ENCODE data around the gene MOG.

MOG gene

DNA sequence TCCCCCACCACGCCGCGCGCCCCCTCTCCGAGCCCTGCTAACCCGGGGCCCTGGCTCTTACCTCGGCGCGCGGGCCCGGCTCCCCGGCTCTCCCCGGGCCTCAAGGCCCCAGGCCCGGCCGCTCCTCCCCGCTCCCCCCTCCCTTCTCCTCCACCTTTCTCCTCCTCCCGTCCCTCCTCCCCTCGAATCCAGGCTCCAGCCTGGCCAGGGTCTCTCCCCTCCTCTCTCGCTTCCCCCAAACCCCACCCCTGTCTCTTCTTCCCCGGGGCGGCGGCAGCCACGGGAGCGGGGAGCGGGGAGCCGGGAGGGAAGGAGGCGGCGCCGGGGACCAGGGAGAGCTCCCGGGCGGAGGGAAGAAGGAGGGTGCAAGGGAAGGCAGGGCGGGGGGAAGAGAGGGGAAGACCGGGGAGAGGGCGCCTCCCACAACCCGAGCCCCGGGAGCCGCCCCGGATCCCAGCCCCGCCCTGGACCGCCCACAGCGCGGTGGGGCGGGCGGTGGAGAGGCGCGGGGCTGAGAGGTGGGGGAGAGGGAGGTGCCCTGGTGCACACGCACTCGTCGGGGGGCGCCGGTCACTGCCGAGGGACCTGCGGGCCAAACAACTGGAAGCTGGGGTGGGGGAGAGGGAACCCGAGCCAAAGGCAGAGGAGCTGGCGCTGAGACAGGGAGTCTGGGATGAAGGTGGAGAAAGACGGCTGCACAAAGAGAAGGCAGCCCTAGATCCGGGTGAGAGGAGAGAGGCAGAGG is 23.9 kb upstream of the MOG start, which contains the start of gene GABBR1:
TSS of gene GABBR1 (minus strand) at position 395 of the 745 bp plus-strand sequence. CDS start 798 bp downstream, outside the sequence.
- TF ChIP-seq CTCF (IDR thresholded peaks at IDR 0.05; ENCODE audit: control extremely low read depth, extremely low read depth, low read depth, missing control alignments), result no peak
- DNase-seq (ENCODE audit: extremely low spot score), result peak; percentile 93
- ChIA-PET POLR2A (interaction anchor here (0.6 kb wide), 1 partner anchor 116 kb away, joined by 6 read pairs; no protein-coding TSS in a partner anchor), CTCF (interaction anchor here (1.0 to 2.6 kb wide), 4 partner anchors 11 to 21 kb away, joined by 3 to 17 read pairs (median 9); no protein-coding TSS in a partner anchor)

DNA sequence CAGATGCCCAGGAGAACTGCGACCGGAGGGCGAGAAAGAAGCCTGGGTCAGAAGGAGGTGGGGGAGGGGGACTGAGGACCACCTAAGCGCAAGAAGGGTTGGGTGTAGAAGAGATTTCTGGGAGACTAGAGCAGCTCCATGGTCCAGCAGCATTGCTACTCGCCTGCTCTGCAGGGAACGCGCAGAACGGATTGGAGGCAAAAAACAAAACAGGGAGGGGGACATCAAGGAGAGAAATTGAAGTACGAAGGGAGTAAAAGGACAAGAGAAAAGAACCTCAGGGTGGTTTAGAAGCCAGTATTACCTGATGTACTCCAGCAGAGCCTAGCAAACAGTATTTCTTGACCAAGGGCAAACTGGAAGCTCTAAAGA is 23.4 kb upstream of the MOG start:
- no peak for TF ChIP-seq CTCF (IDR thresholded peaks at IDR 0.05; ENCODE audit: control extremely low read depth, extremely low read depth, low read depth, missing control alignments)
- ChIA-PET POLR2A (no interaction called here), CTCF (interaction anchor here (1.0 to 2.6 kb wide), 4 partner anchors 11 to 21 kb away, joined by 3 to 17 read pairs (median 9); no protein-coding TSS in a partner anchor)
- DNase-seq (ENCODE audit: extremely low spot score), result no peak

- TF ChIP-seq CTCF (IDR thresholded peaks at IDR 0.05; ENCODE audit: control extremely low read depth, extremely low read depth, low read depth, missing control alignments), result no peak
- ChIA-PET CTCF (interaction anchor here (1.2 to 6.7 kb wide), 4 partner anchors 9 to 18 kb away, joined by 3 to 98 read pairs (median 4); no protein-coding TSS in a partner anchor), POLR2A (no interaction called here)
- no peak for DNase-seq (ENCODE audit: extremely low spot score)
These were observed 19.6 kb upstream of the MOG start for GRCh38 chr6:29637247-29637646.

- no peak for DNase-seq (ENCODE audit: extremely low spot score)
- ChIA-PET CTCF (interaction anchor here (1.0 to 6.7 kb wide), 3 partner anchors 10 to 14 kb away, joined by 3 to 98 read pairs (median 4); no protein-coding TSS in a partner anchor), POLR2A (no interaction called here)
- no peak for TF ChIP-seq CTCF (IDR thresholded peaks at IDR 0.05; ENCODE audit: control extremely low read depth, extremely low read depth, low read depth, missing control alignments)
These were observed 15.3 kb upstream of the MOG start for GRCh38 chr6:29641430-29642148.

DNA sequence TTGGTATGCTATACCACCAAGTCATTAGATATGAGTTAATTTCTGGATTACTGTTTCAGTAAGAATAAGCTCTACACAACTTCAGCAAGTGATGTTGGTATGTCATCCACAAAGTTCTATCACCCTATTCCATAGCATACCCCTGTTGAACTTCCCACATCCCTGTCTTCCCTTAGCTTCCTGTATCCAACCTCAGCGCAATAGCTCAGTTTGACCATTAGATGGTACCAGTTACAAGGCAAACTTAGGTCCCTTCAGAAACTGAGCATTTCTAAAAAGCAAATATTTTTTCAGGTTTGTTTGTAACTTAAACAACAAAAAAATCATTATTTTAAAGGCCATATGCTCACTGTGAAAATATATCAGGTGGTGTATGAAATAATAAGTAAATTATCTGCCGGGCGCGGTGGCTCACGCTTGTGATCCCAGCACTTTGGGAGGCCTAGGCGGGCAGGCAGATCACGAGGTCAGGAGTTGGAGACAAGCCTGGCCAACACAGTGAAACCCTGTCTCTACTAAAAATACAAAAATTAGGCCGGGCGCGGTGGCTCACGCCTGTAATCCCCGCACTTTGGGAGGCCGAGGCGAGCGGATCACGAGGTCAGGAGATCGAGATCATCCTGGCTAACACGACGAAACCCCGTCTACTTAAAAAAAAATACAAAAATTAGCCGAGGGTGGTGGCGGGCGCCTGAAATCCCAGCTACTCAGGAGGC is 8.8 kb upstream of the MOG start:
- CTCF ChIA-PET, result interaction anchor here (0.7 to 9.7 kb wide), 9 partner anchors 10 to 187 kb away, joined by 3 to 192 read pairs (median 8); partner anchors contain the start of gene GABBR1
- POLR2A ChIA-PET, result interaction anchor here (0.7 kb wide), 1 partner anchor 13 kb away, joined by 4 read pairs; no protein-coding TSS in a partner anchor
- TF ChIP-seq CTCF (IDR thresholded peaks at IDR 0.05; ENCODE audit: control extremely low read depth, extremely low read depth, low read depth, missing control alignments), result peak; percentile 77
- DNase-seq (ENCODE audit: extremely low spot score), result no peak

Measured in GM10248 (cell line).